GM18873 (cell line): ENCODE data around the gene LCLAT1.

Source experiments
- ATAC-seq: cut with Tn5 transposase; IDR thresholded peaks from one replicate; pipeline ENCODE4 v1.9.1; 2021; ENCODE audit warnings: mild to moderate bottlenecking, moderate library complexity, moderate number of reproducible peaks; ENCODE audit not compliant: unreplicated experiment, low FRiP score

Gene LCLAT1

DNA sequence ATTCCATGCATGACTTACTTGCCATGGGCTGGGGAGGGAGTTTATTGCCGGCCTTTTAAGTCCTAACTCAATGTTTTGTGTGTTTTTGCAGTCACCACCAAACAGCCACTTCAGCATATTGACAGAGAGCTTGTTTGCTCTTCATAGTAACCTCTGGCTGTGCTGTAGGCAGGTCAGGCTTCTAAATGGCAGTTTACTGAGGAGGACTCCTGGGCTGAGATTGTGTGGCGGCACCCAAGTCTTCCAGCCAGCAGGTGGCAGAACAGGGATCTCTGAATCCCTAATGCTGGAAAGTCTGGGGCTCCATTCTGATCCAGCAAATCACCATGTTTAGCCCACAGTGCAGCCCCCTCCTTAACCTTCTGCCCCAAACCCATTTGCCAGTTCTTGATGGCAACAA is 239.0 kb downstream of the LCLAT1 start:
- no peak for ATAC-seq

DNA sequence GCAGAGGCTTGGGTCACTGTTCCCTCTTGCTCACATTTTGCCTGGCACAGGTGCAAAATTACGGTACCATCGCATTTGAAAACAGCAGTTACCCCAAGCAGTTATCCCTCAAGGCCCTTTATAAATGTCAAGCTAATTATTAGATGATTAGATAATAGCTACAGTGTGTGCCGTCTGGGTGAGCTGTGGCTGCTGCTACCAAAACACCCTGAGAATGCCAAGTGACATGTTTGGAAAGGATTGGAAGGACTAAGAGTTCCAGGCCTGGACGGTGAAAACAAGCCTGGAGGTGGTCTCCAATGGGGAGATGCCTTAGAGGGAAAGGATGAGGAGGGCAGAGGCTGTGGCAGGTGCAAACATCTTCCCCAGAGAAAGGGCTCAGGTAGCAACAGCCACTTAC is 239.6 kb downstream of the LCLAT1 start:
- ATAC-seq: no peak

DNA sequence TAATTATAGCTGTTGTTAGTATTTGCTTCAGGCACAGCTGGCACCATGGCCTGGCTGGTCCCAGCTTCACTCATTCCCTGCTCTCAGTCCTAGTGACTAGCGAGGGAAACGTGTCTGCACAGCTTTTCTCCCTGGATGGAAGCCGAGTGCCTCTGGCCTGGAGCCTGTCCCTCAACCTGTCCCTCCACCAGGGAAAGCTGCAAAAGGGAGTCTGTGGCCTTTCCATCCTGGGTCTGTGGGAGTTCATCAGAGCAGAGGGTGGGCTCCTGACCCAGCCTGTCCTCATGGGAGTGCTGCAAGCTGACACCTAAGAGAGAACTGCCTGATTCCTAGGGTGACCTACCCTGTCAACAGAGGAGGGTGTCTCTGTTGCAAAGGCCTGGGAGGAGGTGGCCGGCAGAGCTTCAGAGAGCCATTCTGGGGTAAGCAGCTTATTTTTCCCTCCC is 241.9 kb downstream of the LCLAT1 start:
- no peak for ATAC-seq

- ATAC-seq: no peak
Observed at GRCh38 chr2:30689496-30690125, 242.6 kb downstream of the LCLAT1 start.

DNA sequence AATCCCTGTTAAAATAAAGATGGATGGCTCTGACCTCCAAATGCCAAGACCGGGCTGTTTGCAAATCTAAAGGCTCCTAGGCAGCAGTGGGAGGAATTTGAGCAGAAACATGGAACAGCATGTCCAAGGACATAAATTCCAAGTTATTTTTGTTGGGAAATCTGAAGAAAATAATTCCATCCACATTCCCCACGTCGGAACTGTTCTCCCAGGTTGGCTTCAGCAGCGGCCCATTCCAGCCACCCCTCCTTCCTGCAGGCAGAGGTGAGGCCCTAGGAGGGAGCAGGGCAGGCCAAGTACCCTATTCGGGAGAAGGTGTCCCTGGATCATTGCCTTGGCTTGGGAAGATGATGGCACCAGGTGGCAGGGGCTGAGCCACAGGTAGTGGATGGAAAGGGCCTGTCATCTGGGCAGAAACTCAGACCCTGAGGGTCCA is 243.1 kb downstream of the LCLAT1 start:
- ATAC-seq: no peak

GRCh38 chr2:30691091-30691947 is 244.3 kb downstream of the LCLAT1 start:
- no peak for ATAC-seq

GRCh38 chr2:30691948-30692828 is 245.1 kb downstream of the LCLAT1 start:
- ATAC-seq: no peak

DNA sequence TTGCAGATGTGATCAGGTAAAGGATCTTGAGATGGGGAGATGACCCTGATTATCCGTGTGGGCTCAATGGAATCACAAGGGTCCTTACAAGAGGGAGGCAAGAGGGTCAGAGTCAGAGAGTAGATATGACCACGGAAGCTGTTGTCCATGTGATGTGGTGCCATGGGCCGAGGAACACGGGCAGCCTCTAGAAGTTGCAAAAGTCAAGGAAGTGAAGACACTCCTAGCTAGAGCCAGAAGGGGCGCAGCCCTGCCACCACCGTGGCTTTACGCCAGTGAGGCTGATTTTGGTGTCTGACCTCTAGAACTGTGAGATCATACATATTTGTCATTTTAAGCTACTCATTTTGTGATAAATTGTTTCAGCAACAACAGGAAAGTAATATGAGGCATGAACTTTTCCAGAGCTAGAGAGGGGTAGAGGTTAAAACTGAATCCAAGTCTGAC is 245.8 kb downstream of the LCLAT1 start:
- ATAC-seq: no peak
